ENCODE results near the gene KRTAP5-8.

GRCh38 chr11:71575723-71576424 lies 38.0 kb downstream of the KRTAP5-8 start:
- TF ChIP-seq POLR2A (IDR thresholded peaks at IDR 0.05): no peak
- TF ChIP-seq CTCF (IDR thresholded peaks at IDR 0.05): no peak
- TF ChIP-seq POLR2AphosphoS5 (IDR thresholded peaks at IDR 0.05; ENCODE audit: insufficient read depth in 1 of 2, low read depth in 1 of 2): no peak
